HG02759 (cell line): ENCODE results near the gene CLEC7A.

Experiments used
- ATAC-seq: cut with Tn5 transposase; IDR thresholded peaks from one replicate; pipeline ENCODE4 v1.9.1; 2021; ENCODE audit warnings: mild to moderate bottlenecking, moderate library complexity; ENCODE audit not compliant: unreplicated experiment

Gene CLEC7A

DNA sequence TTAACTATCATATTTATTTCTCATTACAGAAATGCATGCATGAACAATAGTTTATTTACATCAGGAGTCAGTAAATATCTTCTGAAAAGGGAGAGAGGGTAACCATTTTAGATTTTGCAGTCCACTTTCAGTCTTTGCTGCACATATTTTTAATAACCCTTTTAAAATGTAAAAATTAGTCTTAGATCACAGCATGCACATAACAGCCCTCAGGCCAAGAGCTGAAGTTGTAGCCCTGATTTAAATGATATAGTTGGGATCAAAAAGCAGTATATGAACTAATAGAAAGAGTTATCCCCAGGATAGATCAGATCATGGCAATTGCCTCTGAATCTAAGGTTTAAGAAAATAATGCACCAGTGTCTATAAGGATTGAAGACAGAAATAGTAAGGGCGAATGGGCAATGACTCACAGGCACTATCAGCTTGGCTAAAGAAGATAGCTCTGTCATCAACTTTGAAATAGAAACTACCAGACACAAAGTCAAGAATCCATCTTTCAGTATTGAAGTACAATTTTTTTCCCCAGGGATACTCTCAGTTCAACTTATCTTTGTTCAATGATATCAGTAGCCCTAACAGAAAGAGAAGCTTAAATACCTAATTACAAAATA, 13.1 kb upstream of the CLEC7A start:
- no peak for ATAC-seq

DNA sequence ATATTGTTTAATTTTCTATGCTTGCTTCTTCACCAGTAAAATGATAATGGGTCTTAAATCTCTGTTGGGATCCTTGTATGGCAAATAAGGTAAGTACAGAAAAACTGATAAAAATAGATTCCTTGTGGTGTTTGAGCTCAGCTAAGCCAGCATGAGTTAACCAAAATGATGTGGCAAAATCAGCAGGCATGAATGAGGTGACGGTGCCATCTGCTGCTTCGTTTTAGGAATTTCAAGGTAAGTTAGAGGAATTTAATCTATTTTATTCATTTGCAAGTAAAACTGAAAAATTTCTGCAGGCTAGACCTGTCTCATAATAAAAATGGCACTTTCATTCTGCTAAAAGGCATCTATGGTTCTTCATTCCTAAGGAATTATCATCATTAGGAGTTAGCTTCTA, 10.0 kb upstream of the CLEC7A start:
- no peak for ATAC-seq

DNA sequence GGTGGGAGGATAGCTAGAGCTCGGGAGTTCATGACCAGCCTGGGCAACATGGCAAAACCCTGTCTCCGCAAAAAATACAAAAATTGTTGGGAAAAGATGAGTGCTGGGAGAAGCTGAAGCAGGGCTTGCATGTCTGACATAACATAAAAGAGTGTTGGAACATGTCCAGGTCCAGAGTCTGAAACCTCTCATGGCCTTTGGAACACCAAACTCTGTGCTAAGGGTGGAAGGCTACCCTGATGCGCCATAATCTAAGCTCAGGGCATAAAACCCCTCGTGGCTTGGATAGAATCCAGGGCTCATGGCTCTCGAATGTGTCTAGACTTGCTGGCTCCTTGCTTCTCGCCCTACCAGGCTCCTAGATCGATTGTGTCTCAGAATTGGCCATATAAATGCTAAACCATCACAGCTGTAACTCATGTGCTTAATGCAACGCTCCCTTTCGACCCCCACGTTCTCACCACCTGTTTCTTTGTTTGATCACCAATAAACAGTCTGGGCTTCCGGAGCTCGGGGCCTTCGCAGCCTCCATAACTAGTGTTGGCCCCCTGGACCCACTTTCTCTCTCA, 6.7 kb upstream of the CLEC7A start:
- no peak for ATAC-seq

DNA sequence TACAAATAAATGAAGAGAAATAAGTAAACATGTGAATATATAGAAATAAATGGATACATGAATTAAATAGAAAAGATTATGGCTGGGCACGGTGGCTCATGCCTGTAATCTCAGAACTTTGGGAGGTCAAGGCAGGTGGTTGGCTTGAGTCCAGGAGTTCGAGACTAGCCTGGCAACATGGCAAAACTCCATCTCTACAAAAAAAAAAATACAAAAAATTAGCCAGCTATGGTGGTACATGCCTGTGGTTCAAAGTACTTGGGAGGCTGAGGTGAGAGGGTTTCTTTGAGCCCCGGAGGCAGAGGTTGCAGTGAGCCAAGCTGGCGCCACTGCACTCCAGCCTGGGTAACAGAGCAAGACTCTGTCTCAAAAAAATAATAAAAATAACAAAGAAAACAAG, 5.1 kb upstream of the CLEC7A start:
- ATAC-seq, result no peak

DNA sequence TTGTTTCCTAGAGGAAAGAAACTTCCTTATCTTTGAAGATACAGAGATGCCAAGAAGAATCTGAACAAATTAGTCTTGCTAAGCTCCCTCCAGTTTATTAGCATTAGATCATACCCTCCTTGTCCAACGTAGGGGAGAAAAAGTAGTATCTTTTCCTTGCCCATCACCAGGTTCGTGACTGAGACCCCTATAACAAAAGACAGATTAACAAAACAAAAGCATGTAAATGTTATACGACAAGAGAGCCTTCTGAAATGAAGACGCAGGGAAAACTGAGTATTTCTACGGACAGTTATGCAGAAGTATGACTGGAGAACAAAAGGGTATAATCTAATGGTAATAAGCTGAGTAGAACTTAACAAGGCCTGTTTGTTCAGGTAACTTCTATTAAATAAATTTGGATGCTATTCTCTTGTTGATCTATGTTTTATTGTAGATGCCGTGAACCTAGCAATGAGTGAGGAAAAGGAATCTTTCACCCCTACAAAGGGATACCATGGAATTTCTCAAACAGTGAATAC, 2.9 kb upstream of the CLEC7A start:
- ATAC-seq, result no peak

DNA sequence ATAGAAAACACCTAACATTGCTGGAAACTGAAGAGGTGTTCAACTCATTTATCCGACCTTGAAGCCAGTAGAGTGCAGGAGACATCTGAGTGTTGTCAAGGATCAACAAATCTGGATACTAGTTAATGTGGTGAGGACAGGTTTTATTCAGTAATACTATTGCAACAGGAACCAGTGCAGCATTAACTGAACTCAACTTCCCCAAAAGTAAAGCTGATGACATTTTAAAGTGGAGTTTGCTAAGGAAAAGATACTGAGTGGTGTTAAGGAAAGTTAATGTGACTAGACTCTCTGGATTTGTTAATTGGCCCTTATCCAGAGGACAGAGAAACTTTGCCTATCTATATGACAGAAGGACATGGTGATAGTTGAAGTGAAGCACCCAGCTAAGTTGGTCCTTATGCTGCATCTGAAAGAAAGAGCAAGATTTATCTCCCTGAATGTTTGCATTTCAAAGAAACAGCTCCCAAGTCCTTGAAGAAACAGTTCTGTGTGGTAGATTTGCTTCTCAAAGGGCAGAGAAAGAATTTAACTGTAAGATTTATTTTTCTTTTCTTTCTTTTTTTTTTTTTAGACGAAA, 1.2 kb upstream of the CLEC7A start:
- ATAC-seq, result no peak

DNA sequence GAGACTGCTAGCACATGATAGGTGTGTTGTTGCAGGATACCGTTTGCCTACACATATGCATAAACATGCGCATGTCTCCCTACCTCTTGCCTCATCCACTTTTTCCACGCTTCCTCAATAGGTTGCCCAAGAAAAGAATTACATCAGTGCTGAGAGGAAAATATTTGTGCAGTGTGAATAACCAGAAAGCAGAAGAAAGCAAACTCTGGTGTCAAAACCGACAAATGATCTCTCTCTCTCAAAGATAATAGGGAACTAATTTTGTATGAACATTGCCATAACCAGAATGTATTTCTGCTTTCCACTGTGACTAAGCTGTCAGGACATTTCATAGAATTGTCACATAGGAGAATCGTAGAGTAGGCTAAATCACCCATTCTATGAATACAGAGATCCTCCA, 1.3 kb downstream of the CLEC7A start:
- no peak for ATAC-seq

DNA sequence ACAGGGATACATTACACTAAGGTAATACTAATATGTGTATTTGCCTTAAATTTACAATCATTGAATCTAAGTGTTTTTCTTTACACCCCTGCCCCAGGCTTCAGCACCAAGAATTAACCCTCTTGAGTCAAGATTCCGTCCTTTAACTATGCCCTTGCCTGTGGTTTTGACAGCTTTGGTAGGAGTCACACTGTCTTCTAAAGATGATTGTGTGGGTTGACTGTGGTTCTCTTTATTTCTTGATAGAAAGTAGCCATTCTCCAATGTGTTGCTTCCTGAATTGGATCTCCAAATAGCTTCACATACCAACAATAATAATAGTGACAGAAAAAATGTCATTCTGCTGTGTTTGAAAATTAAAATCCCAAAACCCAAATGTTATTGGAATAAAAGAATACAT, 3.6 kb downstream of the CLEC7A start:
- ATAC-seq, result no peak

DNA sequence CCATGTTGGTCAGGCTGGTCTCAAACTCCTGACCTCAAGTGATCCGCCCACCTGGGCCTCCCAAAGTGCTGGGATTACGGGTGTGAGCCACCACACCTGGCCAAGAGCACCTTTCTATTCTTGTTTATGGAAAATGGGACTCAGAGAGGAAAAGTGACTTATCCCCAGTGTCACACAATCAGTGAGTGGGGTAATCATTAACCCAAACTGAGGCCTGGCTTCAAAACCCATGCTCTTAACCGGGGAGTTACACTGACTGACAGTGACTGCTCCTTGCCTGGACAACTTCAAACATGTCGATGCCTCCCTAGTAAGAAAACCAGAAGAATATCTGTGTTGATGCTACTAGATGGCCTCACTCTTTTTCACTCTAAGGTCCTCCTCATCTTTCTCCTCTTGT, 7.3 kb downstream of the CLEC7A start:
- ATAC-seq, result no peak

DNA sequence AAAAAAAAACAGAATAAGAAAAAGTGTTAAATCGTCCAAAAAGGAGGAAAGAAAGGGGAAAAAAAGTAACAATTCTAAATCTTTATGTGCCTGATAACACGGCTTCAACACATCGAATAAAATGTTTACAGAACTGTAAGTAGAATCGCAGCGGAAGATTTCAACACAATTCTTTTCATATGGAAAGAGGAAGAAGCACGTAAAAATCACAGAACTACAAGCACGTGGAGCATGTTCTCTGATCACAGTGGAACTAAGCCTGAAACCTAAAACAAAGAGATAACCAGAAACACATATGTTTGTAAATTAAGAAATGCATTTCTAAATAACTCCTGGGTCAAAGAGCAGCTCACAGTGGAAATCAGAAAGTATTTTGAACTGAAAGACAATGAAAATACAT, 8.7 kb downstream of the CLEC7A start:
- ATAC-seq, result no peak

DNA sequence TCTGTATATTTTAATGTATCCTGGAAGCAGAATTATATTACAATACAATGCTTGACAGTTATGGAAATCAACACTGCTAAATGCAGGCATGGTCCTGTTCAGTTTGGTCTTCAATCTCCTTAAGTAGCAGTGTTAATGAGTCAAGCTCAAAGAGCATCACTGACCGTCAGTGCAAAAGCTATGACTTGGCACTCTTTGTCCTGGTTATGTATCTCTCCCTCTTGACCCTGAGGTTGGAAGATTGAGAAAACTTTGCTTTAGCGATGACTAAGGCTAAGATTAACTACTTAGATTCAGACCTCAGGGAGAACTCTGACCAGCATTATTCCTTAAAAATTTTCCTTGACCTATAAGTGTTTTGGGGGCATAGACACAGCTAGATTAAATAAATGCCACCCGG, 10.9 kb downstream of the CLEC7A start:
- ATAC-seq, result no peak

DNA sequence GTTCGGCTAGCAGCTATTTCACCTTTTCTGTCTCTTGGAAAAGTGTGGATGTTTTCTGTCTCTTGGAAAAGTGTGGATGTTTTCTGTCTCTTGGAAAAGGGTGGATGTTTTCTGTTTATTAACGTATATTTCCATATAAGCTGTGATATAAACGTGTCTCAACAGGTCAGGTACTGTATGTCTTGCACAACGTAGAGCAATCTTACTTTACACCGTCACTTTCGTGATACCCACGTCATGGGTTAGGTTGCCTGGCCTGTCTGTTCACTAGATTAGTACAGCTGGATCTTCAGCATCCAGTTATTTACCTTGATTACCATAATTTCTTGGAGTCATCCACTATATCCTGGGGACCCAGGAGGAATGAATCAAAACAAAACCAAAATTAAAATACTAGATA, 14.1 kb downstream of the CLEC7A start:
- ATAC-seq, result no peak

DNA sequence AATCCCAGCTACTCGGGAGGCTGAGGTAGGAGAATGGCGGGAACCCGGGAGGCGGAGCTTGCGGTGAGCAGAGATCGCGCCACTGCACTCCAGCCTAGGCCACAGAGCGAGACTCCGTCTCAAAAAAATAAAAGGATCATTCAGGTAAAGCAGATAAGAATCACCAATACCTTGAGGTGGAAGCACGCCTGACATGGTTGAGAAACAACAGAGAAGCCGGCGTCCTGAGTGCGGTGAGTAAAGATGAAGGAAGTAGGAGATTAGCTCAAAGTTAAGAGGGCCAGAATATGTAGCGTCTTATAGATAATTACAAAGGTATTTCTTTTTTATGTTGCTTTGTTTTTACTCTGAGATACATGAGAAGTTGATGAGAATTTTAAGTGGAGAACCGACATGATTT, 14.7 kb downstream of the CLEC7A start:
- no peak for ATAC-seq

DNA sequence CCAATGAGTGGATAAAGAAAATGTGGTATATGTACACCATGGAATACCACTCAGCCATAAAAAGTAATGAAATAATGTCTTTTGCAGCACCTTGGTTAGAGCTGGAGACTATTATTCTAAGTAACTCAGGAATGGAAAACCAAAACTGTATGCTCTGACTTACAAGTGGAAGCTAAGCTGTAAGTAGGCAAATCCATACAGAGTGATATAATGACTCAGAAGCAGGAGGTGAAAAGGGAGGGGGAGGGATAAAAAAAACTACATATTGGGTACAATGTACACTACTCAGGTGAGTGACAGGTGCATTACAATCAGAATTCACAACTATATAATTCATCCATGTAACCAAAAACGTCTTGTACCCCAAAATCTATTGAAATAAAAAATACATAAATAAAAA, 16.1 kb downstream of the CLEC7A start:
- ATAC-seq, result no peak

DNA sequence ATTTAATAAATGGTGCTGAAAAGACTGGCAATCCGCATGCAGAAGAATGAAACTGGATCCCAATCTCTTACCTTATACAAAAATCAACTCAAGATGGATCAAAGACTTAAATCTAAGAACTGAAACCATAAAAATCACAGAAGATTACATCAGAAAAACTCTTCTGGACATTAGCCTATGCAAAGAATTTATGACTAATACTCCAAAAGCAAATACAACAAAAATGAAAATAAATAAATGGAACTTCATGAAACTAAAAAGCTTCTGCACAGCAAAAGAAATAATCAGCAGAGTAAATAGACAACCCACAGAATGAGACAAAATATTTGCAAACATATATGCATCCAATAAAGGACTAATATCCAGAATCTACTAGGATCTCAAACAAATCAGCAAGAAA, 16.9 kb downstream of the CLEC7A start:
- no peak for ATAC-seq

DNA sequence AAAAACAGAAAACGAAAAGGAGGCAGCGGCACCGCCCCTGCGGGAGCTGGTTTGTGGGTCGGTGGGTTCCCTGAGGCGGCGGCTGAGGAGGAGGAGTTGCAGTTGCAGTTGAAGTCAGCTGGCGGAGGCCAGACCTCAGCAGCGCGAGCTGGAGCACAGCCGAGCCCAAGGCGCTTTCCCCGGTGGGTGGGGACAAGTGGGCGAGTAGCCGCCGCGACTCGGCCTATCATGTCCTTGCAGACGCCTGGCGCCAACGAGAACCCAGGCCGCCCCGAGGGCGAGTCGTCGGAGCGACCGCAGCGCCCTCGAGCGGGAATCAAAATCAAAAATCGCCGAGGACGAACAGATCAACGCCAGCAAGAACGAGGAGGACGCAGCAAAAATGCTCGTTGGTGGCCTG, 18.5 kb downstream of the CLEC7A start:
- no peak for ATAC-seq

DNA sequence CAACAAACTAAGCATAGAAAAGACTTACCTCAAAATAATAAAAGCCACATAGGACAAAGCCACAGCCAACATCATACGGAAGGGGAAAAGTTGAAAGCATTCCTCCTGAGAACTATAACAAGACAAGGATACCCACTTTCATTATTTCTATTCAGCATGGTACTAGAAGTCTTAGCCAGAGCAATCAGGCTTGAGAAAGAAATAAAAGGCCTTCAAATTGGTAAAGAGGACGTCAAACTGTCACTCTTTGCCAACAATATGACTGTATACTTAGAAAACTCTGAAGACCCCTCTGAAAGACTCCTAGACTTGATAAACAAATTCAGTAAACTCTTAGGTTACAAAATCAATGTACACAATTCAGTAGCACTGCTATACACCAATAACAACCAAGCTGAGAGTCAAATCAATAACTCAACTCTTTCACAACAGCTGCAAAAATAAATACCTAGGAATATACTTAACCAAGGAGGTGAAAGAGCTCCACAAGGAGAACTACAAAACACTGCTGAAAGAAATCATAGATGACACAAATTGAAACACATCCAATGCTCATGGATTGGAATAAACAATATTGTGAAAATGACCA, 19.6 kb downstream of the CLEC7A start:
- ATAC-seq, result no peak

DNA sequence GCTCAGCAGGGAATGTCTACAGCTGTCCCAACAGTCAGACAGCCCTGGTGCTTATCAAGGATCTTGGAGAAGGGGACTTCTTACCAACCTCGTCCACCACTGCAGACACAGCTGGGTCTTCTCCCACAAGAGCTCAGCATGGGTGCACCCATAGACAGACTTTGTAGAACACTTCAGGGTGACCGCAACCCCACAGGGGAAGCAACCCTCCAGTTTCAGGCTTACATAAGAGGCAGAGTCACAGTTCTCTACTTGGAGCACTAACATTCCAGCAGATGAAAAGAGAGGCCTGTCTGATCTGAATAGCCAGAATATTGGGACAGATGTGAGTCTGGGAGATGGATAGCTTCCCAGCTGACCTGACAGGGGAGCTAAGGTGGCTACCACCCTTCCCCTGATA, 27.7 kb downstream of the CLEC7A start:
- ATAC-seq, result no peak

DNA sequence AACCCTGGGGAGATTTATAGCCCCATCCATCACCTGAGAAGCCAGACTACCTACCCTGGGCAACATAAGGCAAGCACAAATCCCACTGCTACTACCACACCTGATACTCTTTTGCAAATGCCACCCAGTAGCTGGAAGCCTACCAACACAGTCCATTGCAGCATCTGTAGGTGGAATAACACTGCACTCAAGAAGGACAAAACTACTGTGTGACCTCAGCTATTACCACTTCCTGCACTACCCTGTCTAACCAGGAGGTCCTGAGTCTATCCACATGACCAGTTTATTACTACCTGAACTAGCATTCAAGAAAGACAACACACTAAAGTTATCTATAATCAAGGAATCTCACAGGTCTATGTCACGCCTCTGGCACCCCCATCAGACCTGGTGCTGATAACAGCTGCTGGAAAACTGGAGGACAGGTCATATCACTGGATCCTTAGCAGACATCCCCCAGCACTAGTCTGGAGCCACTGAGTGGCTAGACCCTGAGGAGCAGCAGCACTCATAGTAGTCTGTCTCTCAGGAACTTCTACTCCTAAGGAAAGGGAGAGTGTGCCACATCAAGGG, 28.3 kb downstream of the CLEC7A start:
- no peak for ATAC-seq

DNA sequence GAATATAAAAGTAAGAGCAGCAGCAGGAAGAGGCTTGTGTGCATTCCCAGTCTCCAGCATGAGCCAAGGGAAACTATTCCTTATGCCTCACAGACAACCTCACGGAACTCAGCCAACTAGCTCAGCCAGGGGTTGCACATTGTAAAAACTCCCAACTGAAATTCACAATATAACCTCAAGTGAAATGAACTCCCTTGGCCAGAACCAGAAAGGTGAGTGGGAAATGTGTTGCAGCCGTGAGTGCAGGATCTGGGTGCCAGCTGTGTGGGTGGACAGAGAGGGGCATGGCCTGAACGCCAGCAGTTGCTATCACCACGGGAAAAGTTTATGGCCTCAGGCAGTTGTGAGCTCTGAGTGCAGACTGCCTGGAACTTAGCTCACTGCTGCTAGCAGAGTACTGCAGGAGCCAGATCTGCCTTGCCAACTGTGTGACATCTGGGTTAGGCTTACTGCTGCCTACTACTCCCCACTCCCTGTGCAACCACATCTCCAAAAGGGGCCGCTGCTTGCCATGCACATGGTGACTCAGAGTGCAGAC, 28.9 kb downstream of the CLEC7A start:
- ATAC-seq, result no peak

DNA sequence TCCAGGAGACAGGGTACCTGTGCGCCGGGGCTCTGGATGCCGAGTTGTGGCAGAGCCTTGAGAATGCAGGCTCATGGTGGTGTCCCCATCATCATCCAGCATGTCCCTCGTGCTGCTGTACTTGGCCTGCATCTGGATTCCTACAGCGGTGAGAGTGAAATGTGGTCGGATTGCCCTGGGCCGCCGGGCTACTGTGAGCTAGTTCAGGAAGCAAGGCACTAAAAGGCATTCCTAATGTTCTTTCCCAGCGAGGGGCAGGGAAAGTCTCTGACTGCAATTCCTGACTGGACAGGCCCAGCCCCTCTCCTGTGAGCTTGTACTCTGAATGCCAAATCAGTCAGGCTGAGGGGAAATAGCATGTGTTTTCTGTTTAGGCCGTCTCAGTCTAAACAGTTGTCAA, 31.2 kb downstream of the CLEC7A start, which contains the start of gene CLEC1A:
CLEC1A (minus strand) TSS at position 195 of the 400 bp plus-strand sequence; CDS start at position 132, 63 bp downstream.
- no peak for ATAC-seq

DNA sequence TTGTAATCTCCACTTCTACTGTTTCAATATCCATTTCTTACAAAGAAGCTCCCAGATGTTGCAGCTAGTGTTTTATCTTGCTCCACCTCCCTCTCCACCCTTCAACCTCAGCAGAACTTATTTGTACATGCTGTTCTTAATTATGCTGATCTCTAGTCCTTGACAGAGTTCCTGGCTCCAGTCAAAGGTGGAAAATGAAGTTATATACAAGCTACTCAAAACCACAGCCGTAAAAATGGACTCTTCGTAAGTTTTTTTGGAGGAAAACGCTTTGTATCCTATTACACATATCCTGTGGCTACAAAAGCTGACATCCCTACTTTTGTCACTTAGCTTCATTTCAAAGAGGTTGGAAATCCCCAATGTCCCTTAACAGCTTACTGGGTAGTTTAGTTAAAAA, 32.5 kb downstream of the CLEC7A start:
- no peak for ATAC-seq
